H9 (cell line): ENCODE measurements around the gene HYAL3. TPM values are rescaled to one million over a fixed set of nuclear protein-coding genes. Genes with fewer than 3 reads are reported as not detected.
A peak's percentile ranks its signal among the peaks of the same experiment; 100 is the strongest.

Experiments
- DNase-seq: peaks from one replicate; pipeline ENCODE4 v3.0.0-alpha.2; 2017
- H2AFZ ChIP-seq: one replicate; pipeline ENCODE4 v1.6.1; 2013; ENCODE audit warnings: mild to moderate bottlenecking, low read length, control low read depth, moderate library complexity
- H2AK5ac ChIP-seq: 2 replicates; pipeline ENCODE4 v1.6.1; 2013; ENCODE audit warnings: low read length, control low read depth, mixed read lengths; ENCODE audit not compliant: insufficient read length
- H2BK120ac ChIP-seq: one replicate; pipeline ENCODE4 v1.6.1; 2013; ENCODE audit warnings: low read depth, mild to moderate bottlenecking, low read length, control low read depth, inconsistent platforms; ENCODE audit not compliant: poor library complexity, severe bottlenecking
- H2BK12ac ChIP-seq: 2 replicates; pipeline ENCODE4 v1.6.1; 2013; ENCODE audit warnings: low read length, control low read depth, mixed read lengths, low read depth; ENCODE audit not compliant: insufficient read length
- H2BK15ac ChIP-seq: 2 replicates; pipeline ENCODE4 v1.6.1; 2013; ENCODE audit warnings: low read depth, low read length, control low read depth
- H2BK20ac ChIP-seq: one replicate; pipeline ENCODE4 v1.6.1; 2013; ENCODE audit warnings: low read depth, mild to moderate bottlenecking, low read length, control low read depth, inconsistent platforms; ENCODE audit not compliant: poor library complexity, severe bottlenecking
- H2BK5ac ChIP-seq: 2 replicates; pipeline ENCODE4 v1.6.1; 2013; ENCODE audit warnings: low read length, control low read depth, mixed read lengths; ENCODE audit not compliant: insufficient read length
- H3K14ac ChIP-seq: 2 replicates; pipeline ENCODE4 v1.6.1; 2013; ENCODE audit warnings: low read length, control low read depth; ENCODE audit not compliant: insufficient read depth
- H3K18ac ChIP-seq: 2 replicates; pipeline ENCODE4 v1.6.1; 2013; ENCODE audit warnings: low read depth, mild to moderate bottlenecking, mixed read lengths, low read length, control low read depth; ENCODE audit not compliant: insufficient read length
- H3K23ac ChIP-seq: 2 replicates; pipeline ENCODE4 v1.6.1; 2013; ENCODE audit warnings: low read length, control low read depth, mixed read lengths, low read depth; ENCODE audit not compliant: insufficient read length
- H3K23me2 ChIP-seq: 2 replicates; pipeline ENCODE4 v1.6.1; 2013; ENCODE audit warnings: low read depth, mild to moderate bottlenecking, mixed read lengths, low read length, control low read depth; ENCODE audit not compliant: insufficient read length, poor library complexity, severe bottlenecking
- H3K27ac ChIP-seq: 2 replicates; pipeline ENCODE4 v1.5.1; 2013; ENCODE audit warnings: low read length, control low read depth, mixed read lengths, low read depth; ENCODE audit not compliant: insufficient read length
- H3K27me3 ChIP-seq: 2 replicates; pipeline ENCODE4 v1.6.1; 2013; ENCODE audit warnings: low read length, control low read depth, inconsistent platforms; ENCODE audit not compliant: insufficient read depth
- H3K4ac ChIP-seq: 2 replicates; pipeline ENCODE4 v1.6.1; 2013; ENCODE audit warnings: low read depth, mild to moderate bottlenecking, control low read depth, inconsistent platforms, low read length, moderate library complexity
- H3K4me1 ChIP-seq: 2 replicates; pipeline ENCODE4 v1.6.1; 2013; ENCODE audit warnings: low read length, control low read depth, inconsistent platforms; ENCODE audit not compliant: insufficient read depth
- H3K4me2 ChIP-seq: 2 replicates; pipeline ENCODE4 v1.6.1; 2013; ENCODE audit warnings: low read length, control low read depth, mixed read lengths; ENCODE audit not compliant: insufficient read length, insufficient read depth
- H3K56ac ChIP-seq: 2 replicates; pipeline ENCODE4 v1.6.1; 2013; ENCODE audit warnings: low read depth, mild to moderate bottlenecking, mixed read lengths, low read length, control low read depth; ENCODE audit not compliant: insufficient read length
- H3K79me1 ChIP-seq: 2 replicates; pipeline ENCODE4 v1.6.1; 2013; ENCODE audit warnings: low read depth, mild to moderate bottlenecking, moderate library complexity, low read length, control low read depth, inconsistent platforms; ENCODE audit not compliant: insufficient read depth, poor library complexity, severe bottlenecking
- H3K79me2 ChIP-seq: 2 replicates; pipeline ENCODE4 v1.6.1; 2013; ENCODE audit warnings: low read length, control low read depth, inconsistent platforms; ENCODE audit not compliant: insufficient read depth
- H3K9ac ChIP-seq: 2 replicates; pipeline ENCODE4 v1.6.1; 2013; ENCODE audit warnings: low read length, control low read depth, mixed read lengths; ENCODE audit not compliant: insufficient read length; ENCODE audit errors: extremely low read depth
- H3K9me3 ChIP-seq: one replicate; pipeline ENCODE4 v1.6.1; 2013; ENCODE audit warnings: low read depth, low read length, inconsistent platforms; ENCODE audit not compliant: control insufficient read depth
- H3T11ph ChIP-seq: one replicate; pipeline ENCODE4 v1.6.1; 2013; ENCODE audit warnings: mild to moderate bottlenecking, low read length, control low read depth, inconsistent platforms
- H4K20me1 ChIP-seq: one replicate; pipeline ENCODE4 v1.6.1; 2013; ENCODE audit not compliant: control insufficient read depth, insufficient read length, insufficient read depth
- H4K5ac ChIP-seq: 2 replicates; pipeline ENCODE4 v1.6.1; 2013; ENCODE audit warnings: low read depth, mild to moderate bottlenecking, mixed read lengths, low read length, control low read depth; ENCODE audit not compliant: insufficient read length
- H4K8ac ChIP-seq: replicated peaks from 2 replicates; pipeline ENCODE4 v1.6.1; 2013; ENCODE audit warnings: low read length, control low read depth, mixed read lengths, low read depth; ENCODE audit not compliant: insufficient read length
- H4K91ac ChIP-seq: 2 replicates; pipeline ENCODE4 v1.6.1; 2013; ENCODE audit warnings: low read depth, mild to moderate bottlenecking, moderate library complexity, mixed read lengths, low read length, control low read depth; ENCODE audit not compliant: insufficient read length
- H3K27ac Mint-ChIP-seq, 3 experiments: 2 replicates in 2 of 3; 3 replicates in 1 of 3; pipeline ENCODE4 v1.8.0; 2020 to 2021; ENCODE audit warnings: mixed read lengths in 3 of 3, mild to moderate bottlenecking in 1 of 3, moderate library complexity in 1 of 3
- H3K27me3 Mint-ChIP-seq: 2 replicates; pipeline ENCODE4 v1.8.0; 2021; ENCODE audit warnings: low read depth, mild to moderate bottlenecking, moderate library complexity, mixed read lengths
- H3K36me3 Mint-ChIP-seq, 3 experiments: 2 replicates in 2 of 3; 3 replicates in 1 of 3; pipeline ENCODE4 v1.8.0; 2020 to 2021; ENCODE audit warnings: low read depth in 3 of 3, mixed read lengths in 3 of 3; ENCODE audit not compliant: insufficient read depth in 1 of 3
- H3K4me1 Mint-ChIP-seq, 2 experiments: 2 replicates each; pipeline ENCODE4 v1.8.0; 2020; ENCODE audit warnings: mixed read lengths in 2 of 2
- H3K4me3 Mint-ChIP-seq, 2 experiments: 2 replicates in 1 of 2; 3 replicates in 1 of 2; pipeline ENCODE4 v1.8.0; 2020 to 2021; ENCODE audit warnings: mild to moderate bottlenecking in 2 of 2, mixed read lengths in 2 of 2, moderate library complexity in 1 of 2
- H3K9me3 Mint-ChIP-seq, 2 experiments: 2 replicates in 1 of 2; 3 replicates in 1 of 2; pipeline ENCODE4 v1.8.0; 2020; ENCODE audit warnings: mild to moderate bottlenecking in 2 of 2, mixed read lengths in 2 of 2, moderate library complexity in 1 of 2
- WGBS: extraction: QIAGEN DNeasy Blood & Tissue Kit; methylation state at CpG from one replicate; pipeline ENCODE4 v1.1.7; 2013; ENCODE audit warnings: missing lambda C conversion rate, low lambda C conversion rate, mixed read lengths; ENCODE audit not compliant: insufficient read length; ENCODE audit errors: extremely low coverage; 5-methylcytosine and 5-hydroxymethylcytosine counted together
- total RNA-seq: library from RNA; stranded (reverse); gene quantifications from 2 replicates; pipeline ENCODE4 v1.2.1, GENCODE V29; 2021
- TF ChIP-seq, protein P1 (sequence below): fragments of 200-600 bp; sonication (generic); conservative IDR thresholded peaks from 3 replicates; pipeline ENCODE4 v1.8.0; 2021; ENCODE audit warnings: antibody characterized with exemption, mild to moderate bottlenecking

HYAL3 gene
- total RNA-seq, 1 experiment from 2014 or later, result 3.1 TPM

DNA sequence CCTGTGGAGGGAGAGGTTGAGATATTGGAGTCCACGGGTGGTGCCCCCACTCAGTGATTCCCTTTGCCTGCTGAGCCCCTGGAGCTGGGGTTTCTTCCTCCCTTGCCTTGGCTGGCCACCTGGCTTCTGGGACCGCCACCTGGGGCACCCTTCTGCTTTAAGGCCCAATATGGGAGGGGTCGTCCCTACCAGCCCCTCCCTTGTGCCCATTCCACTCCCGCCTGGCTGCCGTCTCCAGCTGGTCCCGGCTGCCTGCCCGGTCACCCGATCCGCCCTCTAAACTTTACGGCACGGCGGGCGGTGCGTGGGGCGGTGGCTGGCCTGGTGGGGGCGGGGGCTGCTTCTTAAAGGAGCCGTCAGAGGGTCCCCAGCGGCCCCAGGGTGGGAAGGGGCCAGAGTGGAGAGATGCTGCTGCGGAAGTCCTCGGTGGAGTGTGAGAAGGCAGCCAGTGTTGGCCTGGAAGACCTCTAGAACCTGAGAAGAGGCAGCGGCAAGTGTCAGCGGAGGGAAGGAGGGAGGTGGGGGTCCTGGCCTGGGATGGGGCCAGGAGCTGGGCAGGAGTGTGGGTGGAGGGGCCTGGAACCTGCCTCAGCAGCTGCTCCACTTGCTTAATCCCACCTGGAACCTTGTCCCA, 31.8 kb downstream of the HYAL3 start:
- no peak overlapping the region for H4K91ac ChIP-seq
- peak overlapping the region; percentile 44; the same call in 1 of the 2 replicates for H3K14ac ChIP-seq
- H3K4me1 Mint-ChIP-seq, result peaks cover 48 to 67% of the 10 kb centered on the region in 2 experiments
- H3K4me3 Mint-ChIP-seq, result peak overlapping the region in 1 of 2 experiments; percentile 38; a peak in 2 of 5 replicates
- H3K23me2 ChIP-seq, result no peaks in the 10 kb centered on the region
- H3T11ph ChIP-seq, result no peak overlapping the region
- no peak overlapping the region for H2BK15ac ChIP-seq
- no peak overlapping the region for H4K5ac ChIP-seq
- no peak overlapping the region for H2BK5ac ChIP-seq
- H3K9me3 ChIP-seq, result no peaks in the 10 kb centered on the region
- peaks cover 5% of the 10 kb centered on the region for H3K27me3 Mint-ChIP-seq
- no CpG with 5 or more reads among the region's 22 CpGs for WGBS
- H3K23ac ChIP-seq, result no peak overlapping the region
- H3K79me1 ChIP-seq, result no peaks in the 10 kb centered on the region
- no peak for DNase-seq
- TF ChIP-seq, protein P1, sequence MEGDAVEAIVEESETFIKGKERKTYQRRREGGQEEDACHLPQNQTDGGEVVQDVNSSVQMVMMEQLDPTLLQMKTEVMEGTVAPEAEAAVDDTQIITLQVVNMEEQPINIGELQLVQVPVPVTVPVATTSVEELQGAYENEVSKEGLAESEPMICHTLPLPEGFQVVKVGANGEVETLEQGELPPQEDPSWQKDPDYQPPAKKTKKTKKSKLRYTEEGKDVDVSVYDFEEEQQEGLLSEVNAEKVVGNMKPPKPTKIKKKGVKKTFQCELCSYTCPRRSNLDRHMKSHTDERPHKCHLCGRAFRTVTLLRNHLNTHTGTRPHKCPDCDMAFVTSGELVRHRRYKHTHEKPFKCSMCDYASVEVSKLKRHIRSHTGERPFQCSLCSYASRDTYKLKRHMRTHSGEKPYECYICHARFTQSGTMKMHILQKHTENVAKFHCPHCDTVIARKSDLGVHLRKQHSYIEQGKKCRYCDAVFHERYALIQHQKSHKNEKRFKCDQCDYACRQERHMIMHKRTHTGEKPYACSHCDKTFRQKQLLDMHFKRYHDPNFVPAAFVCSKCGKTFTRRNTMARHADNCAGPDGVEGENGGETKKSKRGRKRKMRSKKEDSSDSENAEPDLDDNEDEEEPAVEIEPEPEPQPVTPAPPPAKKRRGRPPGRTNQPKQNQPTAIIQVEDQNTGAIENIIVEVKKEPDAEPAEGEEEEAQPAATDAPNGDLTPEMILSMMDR, result no peak
- H4K20me1 ChIP-seq, result no peaks in the 10 kb centered on the region
- no peaks in the 10 kb centered on the region for H3K36me3 Mint-ChIP-seq
- H4K8ac ChIP-seq, result no peak overlapping the region
- no peak overlapping the region for H3K4ac ChIP-seq
- no peak overlapping the region for H3K4me2 ChIP-seq
- no peaks in the 10 kb centered on the region for H3K79me2 ChIP-seq
- no peak overlapping the region for H3K56ac ChIP-seq
- peaks cover 5% of the 10 kb centered on the region; the same call in 1 of the 2 replicates for H3K4me1 ChIP-seq
- no peak overlapping the region for H2AFZ ChIP-seq
- no peak overlapping the region for H2BK120ac ChIP-seq
- H3K27ac ChIP-seq, result no peak overlapping the region
- H2BK12ac ChIP-seq, result no peak overlapping the region
- H3K27me3 ChIP-seq, result no peaks in the 10 kb centered on the region
- no peak overlapping the region for H2BK20ac ChIP-seq
- H3K18ac ChIP-seq, result peak overlapping the region; percentile 9
- H3K9ac ChIP-seq, result no peak overlapping the region
- no peak overlapping the region for H2AK5ac ChIP-seq
- no peaks in the 10 kb centered on the region for H3K9me3 Mint-ChIP-seq
- no peak overlapping the region; a peak in 1 of 7 replicates for H3K27ac Mint-ChIP-seq
